CD1c-positive myeloid dendritic cell (primary cell): ENCODE measurements around the gene SLC22A5.

Experiments
- DNase-seq: peaks from one replicate; pipeline ENCODE4 v3.0.0-alpha.2; 2016; ENCODE audit errors: extremely low spot score

SLC22A5 gene

GRCh38 chr5:132369474-132370180 lies at the start of gene SLC22A5:
Gene SLC22A5 (plus strand): TSS chr5:132369710. CDS start chr5:132369973, 263 bp downstream.
- peak; percentile 63 for DNase-seq

- no peak for DNase-seq
These were observed 49.5 kb upstream of the SLC22A5 start for GRCh38 chr5:132319975-132320374.

- no peak for DNase-seq
These were observed 48.3 kb upstream of the SLC22A5 start for GRCh38 chr5:132321109-132321721.

GRCh38 chr5:132322266-132322665 lies 47.2 kb upstream of the SLC22A5 start:
- no peak for DNase-seq

- DNase-seq, result no peak
These were observed 46.3 kb upstream of the SLC22A5 start for GRCh38 chr5:132323202-132323601.

GRCh38 chr5:132325691-132326090 lies 43.8 kb upstream of the SLC22A5 start:
- DNase-seq, result no peak

GRCh38 chr5:132327252-132327955 lies 42.1 kb upstream of the SLC22A5 start:
- DNase-seq, result no peak

GRCh38 chr5:132334812-132335211 lies 34.7 kb upstream of the SLC22A5 start:
- DNase-seq, result no peak

- DNase-seq, result no peak
These were observed 34.1 kb upstream of the SLC22A5 start for GRCh38 chr5:132335402-132335801.

GRCh38 chr5:132339502-132339901 lies 30.0 kb upstream of the SLC22A5 start:
- no peak for DNase-seq

- DNase-seq, result no peak
These were observed 27.0 kb upstream of the SLC22A5 start for GRCh38 chr5:132342291-132343180.

GRCh38 chr5:132344775-132345514 lies 24.6 kb upstream of the SLC22A5 start:
- no peak for DNase-seq

- DNase-seq, result peak; percentile 30
These were observed 16.0 kb upstream of the SLC22A5 start for GRCh38 chr5:132353486-132353995.

- peak; percentile 86 for DNase-seq
These were observed 14.9 kb upstream of the SLC22A5 start for GRCh38 chr5:132354381-132355139.

- no peak for DNase-seq
These were observed 14.3 kb upstream of the SLC22A5 start for GRCh38 chr5:132355140-132355765.

- DNase-seq, result no peak
These were observed 10.7 kb upstream of the SLC22A5 start for GRCh38 chr5:132358775-132359174.

GRCh38 chr5:132362086-132362485 lies 7.4 kb upstream of the SLC22A5 start:
- no peak for DNase-seq

GRCh38 chr5:132363431-132364112 lies 5.9 kb upstream of the SLC22A5 start:
- peak; percentile 23 for DNase-seq

GRCh38 chr5:132364319-132364718 lies 5.2 kb upstream of the SLC22A5 start:
- peak; percentile 74 for DNase-seq
